HepG2 (cell line): ENCODE data around the gene CAPZB. TPM values are rescaled to one million over a fixed set of nuclear protein-coding genes. Genes with fewer than 3 reads are reported as not detected.
A peak's percentile ranks its signal among the peaks of the same experiment; 100 is the strongest.

ENCODE experiments used
- AGO2 ChIP-seq: fragments of 200-400 bp; formaldehyde crosslinking; optimal IDR thresholded peaks from 2 replicates; pipeline ENCODE3; 2017; ENCODE audit warnings: mild to moderate bottlenecking, low read depth, low read length, moderate library complexity
- ARNT ChIP-seq: fragments of 450-650 bp; IDR thresholded peaks from 2 replicates; pipeline ENCODE4 v1.6.1; 2017
- CTCF ChIP-seq: sonication (generic); formaldehyde crosslinking; IDR thresholded peaks from 2 replicates; pipeline ENCODE4 v1.5.0; 2020; ENCODE audit warnings: mild to moderate bottlenecking, missing genetic modification reagents, moderate library complexity
- E2F2 ChIP-seq: sonication (generic); formaldehyde crosslinking; IDR thresholded peaks from 2 replicates; pipeline ENCODE4 v1.4.0; 2020; ENCODE audit warnings: missing genetic modification reagents, borderline replicate concordance
- EP300 ChIP-seq, 3 experiments: sonication (generic) in 1 of 3; formaldehyde crosslinking in 1 of 3; IDR thresholded peaks; 2 replicates each; pipeline versions ENCODE4 v1.5.1 to v1.6.1; 2011 to 2020; ENCODE audit warnings: low read depth in 2 of 3, low read length in 2 of 3, borderline replicate concordance in 1 of 3, improper control_type of control experiment in 1 of 3, mild to moderate bottlenecking in 1 of 3, missing genetic modification reagents in 1 of 3, moderate library complexity in 1 of 3
- ESRRA ChIP-seq: sonication (generic); formaldehyde crosslinking; IDR thresholded peaks from 2 replicates; pipeline ENCODE4 v1.5.1; 2020; ENCODE audit warnings: mild to moderate bottlenecking, low read depth, missing genetic modification reagents
- FOSL2 ChIP-seq: sonication (generic); formaldehyde crosslinking; IDR thresholded peaks from 2 replicates; pipeline ENCODE4 v1.4.0; 2020; ENCODE audit warnings: missing genetic modification reagents
- FUBP1 ChIP-seq: sonication (generic); formaldehyde crosslinking; IDR thresholded peaks from 2 replicates; pipeline ENCODE4 v1.5.1; 2020; ENCODE audit warnings: missing genetic modification reagents, mild to moderate bottlenecking, borderline replicate concordance
- KLF13 ChIP-seq: sonication (generic); formaldehyde crosslinking; IDR thresholded peaks from 2 replicates; pipeline ENCODE4 v1.4.0; 2020; ENCODE audit warnings: mild to moderate bottlenecking, missing genetic modification reagents
- KMT2A ChIP-seq: sonication (generic); formaldehyde crosslinking; IDR thresholded peaks from 2 replicates; pipeline ENCODE4 v1.4.0; 2020; ENCODE audit warnings: missing genetic modification reagents
- RELA ChIP-seq: sonication (generic); formaldehyde crosslinking; IDR thresholded peaks from 2 replicates; pipeline ENCODE4 v1.4.0; 2020; ENCODE audit warnings: missing genetic modification reagents
- RXRA ChIP-seq: sonication (generic); formaldehyde crosslinking; IDR thresholded peaks from 2 replicates; pipeline ENCODE4 v1.5.1; 2020; ENCODE audit warnings: missing genetic modification reagents
- THYN1 ChIP-seq: sonication (generic); formaldehyde crosslinking; IDR thresholded peaks from 2 replicates; pipeline ENCODE4 v1.8.1; 2023; ENCODE audit warnings: low read depth, mild to moderate bottlenecking, moderate library complexity, missing genetic modification reagents, borderline replicate concordance
- WIZ ChIP-seq: sonication (generic); formaldehyde crosslinking; IDR thresholded peaks from 2 replicates; pipeline ENCODE4 v1.5.1; 2020; ENCODE audit warnings: mild to moderate bottlenecking, missing genetic modification reagents
- ZBTB33 ChIP-seq: sonication (generic); formaldehyde crosslinking; IDR thresholded peaks from 2 replicates; pipeline ENCODE4 v1.4.0; 2020; ENCODE audit warnings: missing genetic modification reagents
- ZNF160 ChIP-seq: sonication (generic); formaldehyde crosslinking; IDR thresholded peaks from 2 replicates; pipeline ENCODE4 v1.8.0; 2022; ENCODE audit warnings: mild to moderate bottlenecking, inconsistent platforms, missing genetic modification reagents
- ZNF44 ChIP-seq: sonication (generic); formaldehyde crosslinking; IDR thresholded peaks from 2 replicates; pipeline ENCODE4 v1.5.1; 2020; ENCODE audit warnings: mild to moderate bottlenecking, missing genetic modification reagents
- ZNF589 ChIP-seq: sonication (generic); formaldehyde crosslinking; conservative IDR thresholded peaks from 2 replicates; pipeline ENCODE4 v1.8.0; 2022; ENCODE audit warnings: mild to moderate bottlenecking, moderate library complexity, missing genetic modification reagents
- polyA plus RNA-seq, 8 experiments: library from polyadenylated mRNA; depleted of rRNA in 3 of 8; stranded (reverse) in 7 of 8; unstranded in 1 of 8; fragments of >200 nt; fragmentation: Illumina TruSeq in 4 of 8; extraction: Trizol in 4 of 8; gene quantifications; 2 replicates each; pipeline versions ENCODE4 v1.2.1 to v1.2.3, GENCODE V29; 2011 to 2016; ENCODE audit warnings: low read depth in 4 of 8, missing spikeins in 1 of 8, mixed read lengths in 1 of 8; ENCODE audit not compliant: insufficient read depth in 1 of 8
- total RNA-seq, 5 experiments: library from RNA; depleted of rRNA; stranded (reverse); fragments of >200 nt; fragmentation: Illumina TruSeq; extraction: Trizol; gene quantifications; 2 replicates each; pipeline ENCODE4 v1.2.3, GENCODE V29; 2016; ENCODE audit warnings: low read depth in 1 of 5

Gene CAPZB
- total and polyA plus RNA-seq, 2 of the 13 experiments (the other 11 are each of a cell fraction or from before 2014, with no cell fraction given) = 58.9 to 76.9 TPM

DNA sequence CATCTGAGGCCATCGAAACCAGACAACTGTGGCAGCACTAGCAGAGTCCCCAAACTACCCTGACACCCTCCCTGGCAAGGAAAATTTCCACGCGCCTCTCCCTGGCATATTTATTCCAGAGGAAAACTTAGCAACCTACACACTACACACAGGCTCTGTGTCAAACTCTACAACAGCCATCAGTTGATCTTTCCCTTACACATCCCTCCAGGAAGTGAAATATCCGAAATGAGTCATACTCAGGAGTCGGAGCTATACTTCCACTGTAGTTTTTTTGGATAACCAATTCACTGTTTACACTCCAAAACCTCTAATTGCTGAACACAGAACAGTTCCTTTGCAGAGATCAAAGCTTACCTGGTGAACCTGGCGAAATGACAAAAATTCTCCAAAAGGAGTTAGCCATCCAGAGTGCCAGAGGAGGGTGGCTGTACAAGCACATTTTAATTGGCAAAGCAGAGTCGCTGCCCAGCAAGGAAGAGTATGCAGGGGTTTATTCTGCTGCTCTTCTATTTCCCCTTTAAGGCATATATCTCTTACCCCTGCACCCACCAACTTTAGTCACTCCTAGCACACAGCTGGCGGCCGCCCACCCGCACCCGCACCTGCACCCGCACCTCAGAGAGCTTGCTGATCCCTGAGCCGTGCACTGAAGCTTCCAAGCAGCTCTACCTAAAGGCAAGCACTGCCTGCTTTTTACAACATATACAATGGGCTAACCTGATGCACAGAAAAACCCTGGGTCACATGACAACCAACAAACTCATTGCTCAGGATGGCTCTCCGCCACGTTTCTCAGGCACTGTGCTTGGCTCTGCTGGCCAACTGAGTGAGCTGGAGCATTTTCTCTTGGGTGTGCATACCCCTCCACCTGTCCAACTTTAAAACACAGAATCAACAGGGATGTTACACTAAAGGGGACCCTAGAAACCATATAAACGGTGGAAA, 54.9 kb downstream of the CAPZB start (continued):
- no peak for TF ChIP-seq KLF13 (CRISPR knock-in tag)
- TF ChIP-seq RXRA (CRISPR knock-in tag) = no peak
- no peak for TF ChIP-seq ZNF589
- no peak for TF ChIP-seq ESRRA (CRISPR knock-in tag)
- peak in 1 of 2 experiments; percentile 81; a peak in 2 of 4 replicates for TF ChIP-seq EP300 (IDR thresholded peaks at IDR 0.05; ENCODE audit: low read depth in 2 of 2, low read length in 2 of 2)
- TF ChIP-seq EP300 (CRISPR knock-in tag; IDR thresholded peaks at IDR 0.05; ENCODE audit: borderline replicate concordance) = peak; percentile 57; the same call in 1 of the 2 replicates
- TF ChIP-seq THYN1 (CRISPR knock-in tag) = no peak
- TF ChIP-seq AGO2 = no peak
- TF ChIP-seq FOSL2 (CRISPR knock-in tag) = peak; percentile 95
- no peak for TF ChIP-seq ARNT
- no peak for TF ChIP-seq RELA (CRISPR knock-in tag)
- TF ChIP-seq KMT2A (CRISPR knock-in tag) = no peak
- TF ChIP-seq ZNF44 (CRISPR knock-in tag) = no peak
- no peak for TF ChIP-seq ZBTB33 (CRISPR knock-in tag)
- TF ChIP-seq FUBP1 = no peak
- TF ChIP-seq WIZ (CRISPR knock-in tag) = no peak
- TF ChIP-seq ZNF160 (CRISPR knock-in tag) = no peak
- no peak for TF ChIP-seq CTCF (CRISPR knock-in tag)
- TF ChIP-seq E2F2 (CRISPR knock-in tag) = no peak
